Osteocyte (in vitro differentiated cells): ENCODE results near the gene KDM7A. TPM values are rescaled to one million over a fixed set of nuclear protein-coding genes. Genes with fewer than 3 reads are reported as not detected.
A peak's percentile ranks its signal among the peaks of the same experiment; 100 is the strongest.

Source experiments
- DNase-seq: peaks from one replicate; pipeline ENCODE4 v3.0.0; 2021; ENCODE audit warnings: mixed read lengths; ENCODE audit not compliant: unreplicated experiment; ENCODE audit errors: extremely low spot score
- H3K27ac Mint-ChIP-seq: one replicate; pipeline ENCODE4 v1.8.0; 2021; ENCODE audit warnings: mild to moderate bottlenecking, mixed read lengths; ENCODE audit not compliant: unreplicated experiment
- H3K27me3 Mint-ChIP-seq: one replicate; pipeline ENCODE4 v1.8.0; 2021; ENCODE audit warnings: mixed read lengths; ENCODE audit not compliant: unreplicated experiment
- H3K36me3 Mint-ChIP-seq: one replicate; pipeline ENCODE4 v1.8.0; 2021; ENCODE audit warnings: mixed read lengths; ENCODE audit not compliant: unreplicated experiment
- H3K4me1 Mint-ChIP-seq: one replicate; pipeline ENCODE4 v1.8.0; 2021; ENCODE audit warnings: mixed read lengths; ENCODE audit not compliant: unreplicated experiment
- H3K4me3 Mint-ChIP-seq: one replicate; pipeline ENCODE4 v1.8.0; 2021; ENCODE audit warnings: mild to moderate bottlenecking, moderate library complexity, mixed read lengths; ENCODE audit not compliant: unreplicated experiment
- H3K9me3 Mint-ChIP-seq: one replicate; pipeline ENCODE4 v1.8.0; 2021; ENCODE audit warnings: mixed read lengths; ENCODE audit not compliant: unreplicated experiment
- total RNA-seq: library from RNA; stranded (reverse); gene quantifications from 2 replicates; pipeline ENCODE4 v1.2.1, GENCODE V29; 2021
- TF ChIP-seq, protein P1 (sequence below): fragments of 200-600 bp; sonication (generic); IDR thresholded peaks from 2 replicates; pipeline ENCODE4 v1.5.0; 2021; ENCODE audit warnings: antibody characterized with exemption, mild to moderate bottlenecking, moderate library complexity

Gene KDM7A
- total RNA-seq, 1 donor from 2014 or later = 8.8 TPM

DNA sequence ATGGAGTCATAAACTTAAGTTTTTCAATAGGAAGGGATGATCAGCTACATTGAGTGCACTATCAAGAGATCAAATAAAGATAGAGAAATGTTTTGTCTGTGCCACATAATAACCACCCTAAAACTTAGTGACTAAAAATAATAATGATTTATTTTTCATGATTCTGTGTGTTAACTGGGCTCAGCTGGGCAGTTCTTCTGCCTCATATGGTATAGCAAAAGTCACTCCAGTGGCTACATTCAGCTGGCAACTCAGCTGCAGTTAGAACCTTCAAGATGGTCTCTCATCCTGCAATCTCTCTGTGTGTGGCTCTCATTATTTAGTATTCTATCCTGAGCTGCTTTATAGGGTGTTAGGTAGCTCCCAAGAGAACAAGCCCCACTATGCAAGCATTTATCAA, 106.2 kb downstream of the KDM7A start:
- H3K4me1 Mint-ChIP-seq = peaks cover 6% of the 10 kb centered on the region
- peaks cover 12% of the 10 kb centered on the region for H3K36me3 Mint-ChIP-seq
- peaks cover 30% of the 10 kb centered on the region for H3K9me3 Mint-ChIP-seq
- TF ChIP-seq, protein P1, sequence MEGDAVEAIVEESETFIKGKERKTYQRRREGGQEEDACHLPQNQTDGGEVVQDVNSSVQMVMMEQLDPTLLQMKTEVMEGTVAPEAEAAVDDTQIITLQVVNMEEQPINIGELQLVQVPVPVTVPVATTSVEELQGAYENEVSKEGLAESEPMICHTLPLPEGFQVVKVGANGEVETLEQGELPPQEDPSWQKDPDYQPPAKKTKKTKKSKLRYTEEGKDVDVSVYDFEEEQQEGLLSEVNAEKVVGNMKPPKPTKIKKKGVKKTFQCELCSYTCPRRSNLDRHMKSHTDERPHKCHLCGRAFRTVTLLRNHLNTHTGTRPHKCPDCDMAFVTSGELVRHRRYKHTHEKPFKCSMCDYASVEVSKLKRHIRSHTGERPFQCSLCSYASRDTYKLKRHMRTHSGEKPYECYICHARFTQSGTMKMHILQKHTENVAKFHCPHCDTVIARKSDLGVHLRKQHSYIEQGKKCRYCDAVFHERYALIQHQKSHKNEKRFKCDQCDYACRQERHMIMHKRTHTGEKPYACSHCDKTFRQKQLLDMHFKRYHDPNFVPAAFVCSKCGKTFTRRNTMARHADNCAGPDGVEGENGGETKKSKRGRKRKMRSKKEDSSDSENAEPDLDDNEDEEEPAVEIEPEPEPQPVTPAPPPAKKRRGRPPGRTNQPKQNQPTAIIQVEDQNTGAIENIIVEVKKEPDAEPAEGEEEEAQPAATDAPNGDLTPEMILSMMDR = no peak
- DNase-seq = no peak
- H3K27ac Mint-ChIP-seq = no peak overlapping the region
- peaks cover 5% of the 10 kb centered on the region for H3K27me3 Mint-ChIP-seq
- no peak overlapping the region for H3K4me3 Mint-ChIP-seq

DNA sequence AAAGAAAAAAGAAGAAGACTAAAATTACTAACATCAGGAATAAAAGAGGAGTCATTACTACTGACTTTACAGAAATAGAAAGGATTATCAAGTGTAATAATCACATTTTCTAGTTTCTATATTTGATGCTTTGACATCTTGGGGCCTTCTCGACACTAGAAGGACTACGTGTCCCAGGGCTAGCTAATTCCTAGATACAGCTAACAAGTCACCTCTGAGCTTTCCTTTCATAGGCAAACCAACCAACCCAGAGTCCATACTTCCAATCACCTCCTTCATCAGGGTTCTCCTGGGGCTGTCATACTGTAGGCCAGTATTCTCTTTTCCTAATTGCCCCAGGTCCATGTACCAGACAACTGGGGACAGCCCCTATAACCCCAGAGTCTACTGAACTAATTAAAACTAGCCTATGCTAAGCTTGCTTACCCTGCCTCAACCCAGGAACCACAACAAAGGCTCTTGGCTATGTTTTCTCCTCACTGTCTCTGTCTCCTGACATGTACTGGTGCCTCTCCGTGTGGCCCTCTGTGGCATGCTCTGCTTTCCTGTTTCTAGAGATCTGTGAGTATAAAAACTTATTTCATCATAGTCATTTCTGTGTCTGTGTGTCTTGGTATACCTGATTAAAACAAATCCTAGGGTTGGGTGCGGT, 107.4 kb downstream of the KDM7A start:
- no peak overlapping the region for H3K27ac Mint-ChIP-seq
- H3K4me1 Mint-ChIP-seq = peaks cover 2% of the 10 kb centered on the region
- H3K36me3 Mint-ChIP-seq = peaks cover 12% of the 10 kb centered on the region
- TF ChIP-seq, protein P1 = no peak
- H3K4me3 Mint-ChIP-seq = no peak overlapping the region
- H3K9me3 Mint-ChIP-seq = peaks cover 30% of the 10 kb centered on the region
- H3K27me3 Mint-ChIP-seq = peaks cover 5% of the 10 kb centered on the region
- no peak for DNase-seq

DNA sequence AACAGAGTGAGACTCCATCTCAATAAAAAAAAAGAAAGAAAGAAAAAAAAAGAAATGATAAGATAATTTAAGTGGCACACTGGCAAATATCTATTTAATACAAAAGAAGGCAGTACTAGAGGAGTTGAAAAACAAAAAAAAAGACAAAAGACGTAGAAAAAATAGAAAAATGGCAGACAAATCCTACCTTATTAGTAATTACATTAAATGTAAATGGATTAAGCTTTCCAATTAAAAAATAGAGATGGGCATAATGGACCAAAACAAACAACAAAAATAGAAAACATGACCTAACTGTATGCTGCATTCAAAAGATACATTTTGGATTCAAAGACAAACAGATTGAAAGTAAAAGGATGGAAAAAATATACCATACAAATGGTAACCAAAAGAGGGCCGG, 108.8 kb downstream of the KDM7A start:
- H3K36me3 Mint-ChIP-seq = peaks cover 12% of the 10 kb centered on the region
- no peak overlapping the region for H3K4me3 Mint-ChIP-seq
- TF ChIP-seq, protein P1 = no peak
- H3K27me3 Mint-ChIP-seq = peaks cover 5% of the 10 kb centered on the region
- H3K9me3 Mint-ChIP-seq = peaks cover 30% of the 10 kb centered on the region
- peaks cover 2% of the 10 kb centered on the region for H3K4me1 Mint-ChIP-seq
- DNase-seq = no peak
- no peak overlapping the region for H3K27ac Mint-ChIP-seq

DNA sequence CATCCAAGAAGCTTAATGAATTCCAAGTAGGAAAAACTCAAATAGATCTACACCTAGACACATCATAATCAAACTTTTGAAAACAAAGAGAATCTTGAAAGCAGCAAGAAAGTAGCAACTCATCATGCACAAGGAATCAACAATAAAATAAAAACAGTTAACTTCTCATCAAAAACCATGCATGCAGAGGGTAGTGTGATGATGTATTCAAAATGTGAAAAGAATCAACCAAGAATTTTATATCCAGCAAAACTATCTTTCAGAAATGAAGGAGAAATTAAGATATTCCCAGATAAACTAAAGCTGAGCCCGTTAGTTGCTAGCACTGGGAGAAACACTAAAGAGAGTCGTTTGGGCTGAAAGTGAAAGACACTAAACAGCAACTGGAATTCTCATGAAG, 109.7 kb downstream of the KDM7A start:
- Mint-ChIP-seq H3K27ac (no peak overlapping the region), H3K27me3 (peaks cover 5% of the 10 kb centered on the region), H3K9me3 (peaks cover 30% of the 10 kb centered on the region), H3K36me3 (peaks cover 12% of the 10 kb centered on the region), H3K4me1 (peaks cover 3% of the 10 kb centered on the region), H3K4me3 (no peak overlapping the region)
- no peak for DNase-seq
- TF ChIP-seq, protein P1 = no peak

DNA sequence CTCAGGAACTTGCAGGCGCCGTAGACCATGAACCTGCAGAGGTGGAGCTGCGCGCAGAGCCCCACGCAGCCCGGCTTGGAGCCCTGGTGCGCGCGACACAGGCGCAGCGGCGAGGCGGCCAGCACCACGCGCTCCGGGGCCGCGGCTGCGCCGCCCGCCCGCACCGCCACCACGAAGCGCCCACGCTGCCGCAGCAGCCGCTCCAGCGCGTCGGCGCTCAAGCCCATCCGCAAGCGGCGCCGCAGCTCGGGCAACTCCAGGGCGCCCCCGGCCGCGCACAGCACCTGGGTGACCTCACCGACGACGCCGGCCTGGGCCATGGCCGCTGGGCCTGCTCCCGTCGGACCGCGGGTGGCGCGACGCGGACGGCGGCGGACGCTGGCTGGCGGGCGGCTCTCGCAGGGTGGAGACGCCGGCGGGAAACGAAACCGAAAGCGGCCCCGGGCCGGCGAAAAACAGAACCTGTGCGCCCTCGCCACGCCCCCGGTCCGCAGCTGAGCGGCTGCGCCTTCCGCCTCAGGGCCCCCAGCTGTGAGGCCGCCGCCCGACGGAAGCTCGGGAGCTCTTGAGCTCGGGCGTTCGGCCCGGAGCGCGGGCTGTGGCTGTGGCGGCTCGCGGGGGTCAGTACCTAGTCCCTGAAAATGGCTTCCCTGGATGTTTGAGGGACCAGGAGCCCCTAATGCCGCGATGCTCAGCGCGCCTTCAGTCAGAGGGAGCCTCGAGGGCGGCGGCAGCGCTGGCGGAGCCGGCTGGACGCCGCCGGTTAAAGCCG, 114.1 kb downstream of the KDM7A start, which contains the start of gene PARP12:
Gene PARP12, minus strand, starts transcription at position 424 of the 772 bp plus-strand sequence. Its CDS starts 104 bp downstream, at position 320.
- Mint-ChIP-seq H3K27me3 (no peaks in the 10 kb centered on the region), H3K4me3 (peak within 1 kb of the TSS; percentile 83), H3K9me3 (peaks cover 15% of the 10 kb centered on the region), H3K4me1 (peaks cover 32% of the 10 kb centered on the region), H3K36me3 (peaks cover 10% of the 10 kb centered on the region), H3K27ac (peak within 1 kb of the TSS; percentile 77)
- TF ChIP-seq, protein P1 = no peak
- peak; percentile 95 for DNase-seq
